ENCODE data around the gene POU6F1.

The POU6F1 gene

DNA sequence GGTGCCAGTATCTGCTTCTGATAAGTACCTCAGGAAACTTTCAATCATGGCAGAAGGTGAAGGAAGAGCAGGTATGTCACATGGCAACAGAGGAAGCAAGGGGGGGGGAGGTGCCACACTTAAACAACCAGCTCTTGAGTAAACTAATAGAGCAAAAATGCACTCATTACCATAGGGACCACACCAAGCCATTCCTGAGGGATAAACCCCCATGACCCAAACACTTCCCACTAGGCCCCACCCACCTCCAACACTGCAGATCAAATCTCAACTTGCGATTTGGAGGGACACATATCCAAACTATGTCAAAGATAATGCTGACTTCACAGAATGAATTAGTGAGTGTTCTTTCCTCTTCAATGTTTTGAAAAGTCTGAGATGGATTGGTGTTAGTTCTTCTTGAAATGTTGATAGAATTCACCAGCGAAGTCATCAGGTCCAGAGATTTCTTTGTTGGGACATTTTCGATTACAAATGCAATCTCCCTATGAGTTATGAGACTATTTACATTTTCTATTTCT lies 61.6 kb downstream of the POU6F1 start:
- no peak for DNase-seq

DNA sequence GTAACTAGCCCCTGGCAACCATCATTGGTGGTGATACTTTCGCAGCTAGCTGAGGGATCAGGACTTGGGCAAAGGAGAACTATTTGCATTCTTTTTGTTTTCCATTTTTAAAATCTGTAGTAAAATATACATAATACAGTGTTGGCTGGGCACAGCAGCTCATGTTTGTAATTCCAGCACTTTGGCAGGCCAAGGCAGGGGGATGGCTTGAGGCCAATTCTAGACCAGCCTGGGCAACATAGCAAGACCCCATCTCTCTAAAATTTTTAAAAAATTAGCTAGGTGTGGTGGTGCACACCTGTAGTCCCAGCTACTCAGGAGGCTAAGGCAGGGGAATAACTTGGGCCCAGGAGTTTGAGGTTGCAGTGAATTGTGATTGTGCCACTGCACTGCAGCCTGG lies 64.9 kb downstream of the POU6F1 start:
- DNase-seq = no peak

DNA sequence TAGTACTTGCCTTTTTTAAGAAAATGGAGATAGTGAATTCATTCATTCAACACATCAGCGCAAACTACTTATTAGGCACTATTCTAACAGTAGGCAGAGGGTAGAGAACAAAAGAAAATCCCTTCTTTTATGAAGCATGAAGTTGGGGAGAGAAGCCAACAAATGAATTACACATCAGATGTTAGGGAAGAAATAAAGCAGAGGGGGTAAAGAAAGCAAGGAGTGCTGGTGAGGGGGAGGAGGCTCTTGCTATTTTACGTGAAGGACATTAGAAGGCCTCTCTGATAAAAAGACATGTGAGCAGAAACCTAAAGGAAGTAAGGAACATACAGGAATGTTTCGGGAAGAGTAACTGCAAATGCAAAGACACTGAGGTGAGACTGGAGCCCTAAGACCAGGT lies 67.1 kb downstream of the POU6F1 start:
- no peak for DNase-seq

DNA sequence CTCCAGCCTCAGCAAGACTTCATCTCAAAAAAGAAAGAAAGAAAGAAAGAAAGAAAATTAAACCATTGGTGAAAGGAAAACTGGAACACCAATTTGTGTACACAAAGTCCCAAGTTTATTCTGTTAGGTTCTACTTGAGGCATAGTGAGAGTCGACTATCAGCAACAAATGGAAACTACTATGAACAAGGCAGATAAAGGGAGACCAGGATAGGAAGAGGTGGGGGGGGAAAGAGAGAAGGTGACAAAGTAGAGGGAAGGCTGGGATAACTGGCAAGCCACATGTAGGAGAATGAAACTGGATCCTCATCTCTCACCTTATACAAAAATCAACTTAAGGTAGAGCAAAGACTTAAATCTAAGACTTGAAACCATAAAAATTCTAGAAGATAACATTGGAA lies 70.6 kb downstream of the POU6F1 start:
- no peak for DNase-seq

DNA sequence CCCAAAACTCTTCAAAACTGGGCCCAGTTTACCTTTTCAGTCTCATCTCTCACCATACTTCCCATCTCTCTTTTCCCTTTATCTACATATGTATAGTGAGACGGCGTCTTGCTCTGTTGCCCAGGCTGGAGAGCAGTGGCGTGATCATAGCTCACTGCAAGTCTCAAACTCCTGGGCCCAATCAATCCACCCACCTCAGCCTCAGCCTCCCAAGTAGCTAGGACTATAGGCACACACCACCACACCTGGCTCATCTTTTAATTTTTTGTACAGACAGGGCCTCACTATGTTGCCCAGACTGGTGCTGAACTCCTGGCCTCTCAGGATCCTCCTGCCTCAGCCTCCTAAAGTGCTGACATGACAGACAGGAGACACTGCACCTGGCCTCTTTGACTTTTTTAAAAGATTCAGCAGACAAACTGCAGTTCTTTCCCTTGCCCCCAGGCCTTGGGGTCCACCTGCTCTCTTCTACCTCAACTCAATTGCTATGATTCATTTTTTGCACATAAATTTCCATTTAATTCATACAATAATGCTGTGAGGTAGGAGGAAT lies 78.5 kb downstream of the POU6F1 start:
- no peak for DNase-seq
